ENCODE measurements around the gene LRP8. TPM values are rescaled to one million over a fixed set of nuclear protein-coding genes. Genes with fewer than 3 reads are reported as not detected.

Gene LRP8
- total and polyA plus RNA-seq, 2 experiments from 2014 or later = 1.3 to 8.9 TPM

DNA sequence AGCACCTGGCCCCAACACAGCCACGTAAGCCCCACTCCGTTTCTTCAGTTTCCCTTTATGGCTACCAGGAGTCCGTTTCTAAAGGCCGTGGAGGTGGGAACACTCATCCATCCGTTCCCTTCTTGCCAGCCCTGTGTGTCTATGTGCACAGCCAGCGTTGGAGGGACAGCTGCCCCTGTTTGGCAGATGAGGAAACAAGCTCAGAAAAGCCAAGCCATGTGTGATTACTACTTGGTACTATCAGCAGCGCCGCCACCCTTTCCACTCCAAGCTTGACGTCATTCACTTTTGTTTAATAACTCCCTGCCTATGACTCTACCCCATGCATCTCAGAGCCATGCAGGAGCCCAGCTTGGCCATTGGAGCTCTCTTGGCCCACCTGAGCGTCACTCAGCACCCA lies 3.5 kb downstream of the LRP8 start:
- H3K9me3 ChIP-seq (ENCODE audit: low read depth) = no peaks in the 10 kb centered on the region
- H2AFZ ChIP-seq = no peak overlapping the region
- DNase-seq = no peak
- TF ChIP-seq EZH2phosphoT487 (IDR thresholded peaks at IDR 0.05; ENCODE audit: insufficient read depth, low read depth) = no peak
- no peak for TF ChIP-seq EZH2 (IDR thresholded peaks at IDR 0.05; ENCODE audit: insufficient read depth, poor library complexity, severe bottlenecking)
- no peak overlapping the region for H3K4me2 ChIP-seq (ENCODE audit: unreplicated experiment)
- in situ Hi-C loops (cut with MboI) = no loop called here
- no peaks in the 10 kb centered on the region for H3K27me3 ChIP-seq (replicated peaks; ENCODE audit: insufficient read depth)
- H3K27ac ChIP-seq = no peak overlapping the region
- no peaks in the 10 kb centered on the region for H4K20me1 ChIP-seq (ENCODE audit: insufficient read depth)
- no peaks in the 10 kb centered on the region for H3K79me2 ChIP-seq (ENCODE audit: insufficient read depth)
- WGBS, 2 experiments (ENCODE audit: low coverage in 1 of 2, low lambda C conversion rate in 2 of 2, missing lambda C conversion rate in 2 of 2) = 96% methylated on average over 10 of the region's 10 CpGs
- no peak overlapping the region for H3K9ac ChIP-seq
- no peaks in the 10 kb centered on the region for H3K36me3 ChIP-seq (ENCODE audit: low read depth)
- peaks cover 9% of the 10 kb centered on the region; the same call in 1 of the 2 replicates for H3F3A ChIP-seq (ENCODE audit: insufficient read depth)
- H3K9me2 ChIP-seq (ENCODE audit: insufficient read depth) = no peaks in the 10 kb centered on the region
- H3K4me3 ChIP-seq = no peak overlapping the region
- peaks cover 5% of the 10 kb centered on the region; the same call in 1 of the 2 replicates for H3K4me1 ChIP-seq (ENCODE audit: insufficient read depth)

DNA sequence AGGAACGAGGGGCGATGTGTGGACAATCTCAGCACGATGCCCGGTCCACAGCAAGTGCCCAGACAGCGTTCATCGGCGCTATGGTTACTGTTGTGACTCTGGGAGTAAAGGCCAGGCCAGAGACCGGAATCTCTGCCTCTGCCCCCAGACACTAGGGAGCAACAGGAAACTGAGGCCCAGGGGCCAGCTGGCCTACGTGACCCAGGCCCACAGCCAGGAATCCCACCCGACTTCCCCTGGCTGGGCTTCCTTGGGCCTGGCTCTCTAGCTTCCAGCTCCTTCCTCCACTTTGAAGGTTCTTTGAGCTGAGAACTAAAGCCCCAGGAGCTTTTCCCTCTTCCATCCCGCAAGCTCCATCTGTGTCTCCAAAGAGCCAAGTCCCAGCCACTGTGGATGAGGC lies 4.6 kb downstream of the LRP8 start:
- peaks cover 5% of the 10 kb centered on the region; the same call in 1 of the 2 replicates for H3K4me1 ChIP-seq (ENCODE audit: insufficient read depth)
- no peak overlapping the region for H3K9ac ChIP-seq
- no peaks in the 10 kb centered on the region for H3K27me3 ChIP-seq (replicated peaks; ENCODE audit: insufficient read depth)
- H3K27ac ChIP-seq = no peak overlapping the region
- H3K4me2 ChIP-seq (ENCODE audit: unreplicated experiment) = no peak overlapping the region
- no peak for DNase-seq
- 95 to 98% methylated on average over 11 of the region's 11 CpGs for WGBS, 2 experiments (ENCODE audit: low coverage in 1 of 2, low lambda C conversion rate in 2 of 2, missing lambda C conversion rate in 2 of 2)
- no peaks in the 10 kb centered on the region for H3K36me3 ChIP-seq (ENCODE audit: low read depth)
- no peaks in the 10 kb centered on the region for H3K9me3 ChIP-seq (ENCODE audit: low read depth)
- no peaks in the 10 kb centered on the region for H4K20me1 ChIP-seq (ENCODE audit: insufficient read depth)
- TF ChIP-seq EZH2 (IDR thresholded peaks at IDR 0.05; ENCODE audit: insufficient read depth, poor library complexity, severe bottlenecking) (no peak), EZH2phosphoT487 (IDR thresholded peaks at IDR 0.05; ENCODE audit: insufficient read depth, low read depth) (no peak)
- no peaks in the 10 kb centered on the region for H3K9me2 ChIP-seq (ENCODE audit: insufficient read depth)
- H2AFZ ChIP-seq = no peak overlapping the region
- in situ Hi-C loops (cut with MboI) = no loop called here
- peaks cover 9% of the 10 kb centered on the region; the same call in 1 of the 2 replicates for H3F3A ChIP-seq (ENCODE audit: insufficient read depth)
- no peaks in the 10 kb centered on the region for H3K79me2 ChIP-seq (ENCODE audit: insufficient read depth)
- no peak overlapping the region for H3K4me3 ChIP-seq

DNA sequence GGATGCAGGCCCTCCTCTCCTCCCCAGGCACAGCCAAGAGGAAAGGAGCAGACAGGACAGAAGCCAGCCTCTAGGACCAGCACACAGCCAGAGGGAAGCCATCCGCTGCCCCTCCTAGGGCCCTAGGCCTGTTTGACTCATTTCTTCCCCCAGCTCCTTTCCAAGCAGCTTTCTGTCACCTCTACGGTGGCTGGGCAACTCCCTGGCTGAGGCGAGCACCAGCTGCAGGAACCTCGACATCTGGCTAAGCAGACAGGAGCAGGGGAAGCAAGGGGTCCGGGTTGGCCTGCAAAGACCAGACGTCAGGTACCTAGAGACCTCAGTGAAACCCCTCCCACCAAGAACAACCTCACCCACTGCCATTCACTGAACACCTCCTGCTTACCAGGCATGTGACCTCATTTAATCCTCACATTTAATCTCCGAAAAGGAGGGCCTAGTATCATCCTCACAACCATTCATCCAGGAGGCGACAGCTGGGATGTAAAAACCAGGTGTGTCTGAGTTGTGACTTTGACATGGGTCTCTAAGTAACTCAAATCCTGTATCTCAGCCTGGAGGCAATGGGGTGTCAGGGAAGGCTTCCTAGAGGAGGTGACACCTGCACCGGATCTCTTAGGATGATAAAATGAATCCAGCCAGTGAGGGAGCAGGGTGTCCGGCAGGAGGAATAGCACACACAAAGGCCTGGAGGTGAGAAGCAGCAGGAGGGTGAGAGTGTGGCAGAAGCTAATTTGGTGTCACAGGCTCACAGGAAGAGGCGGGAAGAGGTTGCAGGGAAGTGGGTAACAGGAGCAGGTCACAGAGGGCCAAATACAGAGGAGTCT lies 5.9 kb downstream of the LRP8 start:
- Histone ChIP-seq H3K9me2 (ENCODE audit: insufficient read depth) (no peaks in the 10 kb centered on the region), H3K9me3 (ENCODE audit: low read depth) (no peaks in the 10 kb centered on the region), H3K79me2 (ENCODE audit: insufficient read depth) (no peaks in the 10 kb centered on the region), H3K27ac (no peak overlapping the region), H3K4me1 (ENCODE audit: insufficient read depth) (peaks cover 5% of the 10 kb centered on the region; the same call in 1 of the 2 replicates), H3K4me2 (ENCODE audit: unreplicated experiment) (no peak overlapping the region), H3F3A (ENCODE audit: insufficient read depth) (peaks cover 9% of the 10 kb centered on the region; the same call in 1 of the 2 replicates), H3K9ac (no peak overlapping the region), H3K4me3 (no peak overlapping the region), H2AFZ (no peak overlapping the region), H3K27me3 (replicated peaks; ENCODE audit: insufficient read depth) (no peaks in the 10 kb centered on the region), H4K20me1 (ENCODE audit: insufficient read depth) (no peaks in the 10 kb centered on the region), H3K36me3 (ENCODE audit: low read depth) (no peaks in the 10 kb centered on the region)
- no peak for TF ChIP-seq EZH2 (IDR thresholded peaks at IDR 0.05; ENCODE audit: insufficient read depth, poor library complexity, severe bottlenecking)
- in situ Hi-C loops (cut with MboI) = no loop called here
- no peak for DNase-seq
- WGBS, 2 experiments (ENCODE audit: low coverage in 1 of 2, low lambda C conversion rate in 2 of 2, missing lambda C conversion rate in 2 of 2) = 85 to 90% methylated on average over 10 to 11 of the region's 11 CpGs

DNA sequence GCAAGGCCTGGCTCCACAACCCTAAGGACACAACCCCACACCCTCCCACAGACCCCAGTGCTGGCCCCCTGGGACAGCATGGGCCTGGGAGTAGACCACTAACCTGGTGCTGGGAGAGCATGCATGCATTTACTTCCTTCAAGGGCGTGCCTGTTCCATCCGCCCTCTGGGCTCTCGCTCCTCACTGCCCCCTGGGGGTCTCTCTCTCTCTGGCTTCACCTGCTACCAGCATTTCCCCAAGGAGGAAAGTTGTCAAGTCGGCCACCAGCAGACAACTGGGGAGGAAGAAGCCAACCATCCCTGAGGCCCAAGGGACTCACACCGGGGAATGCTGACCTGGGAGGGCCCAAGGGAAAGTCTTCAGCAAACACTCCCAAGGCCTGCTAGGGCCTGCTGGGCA lies 6.5 kb downstream of the LRP8 start:
- Histone ChIP-seq H3K79me2 (ENCODE audit: insufficient read depth) (no peaks in the 10 kb centered on the region), H3K9me3 (ENCODE audit: low read depth) (no peaks in the 10 kb centered on the region), H3F3A (ENCODE audit: insufficient read depth) (peaks cover 9% of the 10 kb centered on the region; the same call in 1 of the 2 replicates), H3K9me2 (ENCODE audit: insufficient read depth) (no peaks in the 10 kb centered on the region), H4K20me1 (ENCODE audit: insufficient read depth) (no peaks in the 10 kb centered on the region), H3K27ac (no peak overlapping the region), H3K4me2 (ENCODE audit: unreplicated experiment) (no peak overlapping the region), H2AFZ (no peak overlapping the region), H3K36me3 (ENCODE audit: low read depth) (no peaks in the 10 kb centered on the region), H3K4me1 (ENCODE audit: insufficient read depth) (peaks cover 5% of the 10 kb centered on the region; the same call in 1 of the 2 replicates), H3K4me3 (no peak overlapping the region), H3K9ac (no peak overlapping the region), H3K27me3 (replicated peaks; ENCODE audit: insufficient read depth) (no peaks in the 10 kb centered on the region)
- in situ Hi-C loops (cut with MboI) = no loop called here
- TF ChIP-seq EZH2phosphoT487 (IDR thresholded peaks at IDR 0.05; ENCODE audit: insufficient read depth, low read depth) (no peak), EZH2 (IDR thresholded peaks at IDR 0.05; ENCODE audit: insufficient read depth, poor library complexity, severe bottlenecking) (no peak)
- WGBS, 2 experiments (ENCODE audit: low coverage in 1 of 2, low lambda C conversion rate in 2 of 2, missing lambda C conversion rate in 2 of 2) = 94 to 96% methylated on average over 5 of the region's 5 CpGs
- no peak for DNase-seq

Measured in GM23248 (cell line).